ENCODE measurements around the gene CLIP3. TPM values are rescaled to one million over a fixed set of nuclear protein-coding genes. Genes with fewer than 3 reads are reported as not detected.

Gene CLIP3
- total RNA-seq, 6 experiments from 2014 or later, result 0.55 to 1.6 (median 0.94) TPM

DNA sequence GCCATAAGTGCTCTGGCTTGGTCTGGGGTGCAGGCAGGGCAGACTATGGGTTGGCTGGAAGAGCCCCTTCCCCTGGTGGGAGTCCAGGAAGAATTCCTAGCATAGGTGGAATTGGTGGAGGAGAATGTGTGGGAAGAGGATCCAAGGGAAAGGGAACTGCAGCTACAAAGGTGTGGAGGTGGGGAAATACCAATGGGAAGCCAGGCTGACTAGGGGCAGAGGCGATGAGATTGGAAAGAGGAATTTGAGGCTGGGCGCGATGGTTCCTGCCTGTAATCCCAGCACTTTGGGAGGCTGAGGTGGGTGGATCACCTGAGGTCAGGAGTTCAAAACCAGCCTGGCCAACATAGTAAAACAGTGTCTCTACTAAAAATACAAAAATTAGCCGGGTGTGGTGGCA is 42.5 kb downstream of the CLIP3 start:
- no peaks in the 10 kb centered on the region for H3K9me3 ChIP-seq
- H3K27ac ChIP-seq, result no peak overlapping the region
- TF ChIP-seq POLR2A (IDR thresholded peaks at IDR 0.05), result no peak
- TF ChIP-seq, protein P1, sequence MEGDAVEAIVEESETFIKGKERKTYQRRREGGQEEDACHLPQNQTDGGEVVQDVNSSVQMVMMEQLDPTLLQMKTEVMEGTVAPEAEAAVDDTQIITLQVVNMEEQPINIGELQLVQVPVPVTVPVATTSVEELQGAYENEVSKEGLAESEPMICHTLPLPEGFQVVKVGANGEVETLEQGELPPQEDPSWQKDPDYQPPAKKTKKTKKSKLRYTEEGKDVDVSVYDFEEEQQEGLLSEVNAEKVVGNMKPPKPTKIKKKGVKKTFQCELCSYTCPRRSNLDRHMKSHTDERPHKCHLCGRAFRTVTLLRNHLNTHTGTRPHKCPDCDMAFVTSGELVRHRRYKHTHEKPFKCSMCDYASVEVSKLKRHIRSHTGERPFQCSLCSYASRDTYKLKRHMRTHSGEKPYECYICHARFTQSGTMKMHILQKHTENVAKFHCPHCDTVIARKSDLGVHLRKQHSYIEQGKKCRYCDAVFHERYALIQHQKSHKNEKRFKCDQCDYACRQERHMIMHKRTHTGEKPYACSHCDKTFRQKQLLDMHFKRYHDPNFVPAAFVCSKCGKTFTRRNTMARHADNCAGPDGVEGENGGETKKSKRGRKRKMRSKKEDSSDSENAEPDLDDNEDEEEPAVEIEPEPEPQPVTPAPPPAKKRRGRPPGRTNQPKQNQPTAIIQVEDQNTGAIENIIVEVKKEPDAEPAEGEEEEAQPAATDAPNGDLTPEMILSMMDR (IDR thresholded peaks at IDR 0.05), result no peak
- WGBS (ENCODE audit: insufficient coverage, low coverage, low lambda C conversion rate, missing lambda C conversion rate), result 67% methylated on average over 4 of the region's 4 CpGs
- intact Hi-C loops (cut with DNase I), result no loop called here
- H3K4me3 ChIP-seq, result no peak overlapping the region
- H3K27me3 ChIP-seq, result peaks cover 0 to 5% of the 10 kb centered on the region in 2 donors
- peaks cover 0 to 5% (median 0%) of the 10 kb centered on the region in 4 donors for H3K4me1 ChIP-seq
- ATAC-seq, result no peak
- no peak for DNase-seq
- no peaks in the 10 kb centered on the region for H3K36me3 ChIP-seq

DNA sequence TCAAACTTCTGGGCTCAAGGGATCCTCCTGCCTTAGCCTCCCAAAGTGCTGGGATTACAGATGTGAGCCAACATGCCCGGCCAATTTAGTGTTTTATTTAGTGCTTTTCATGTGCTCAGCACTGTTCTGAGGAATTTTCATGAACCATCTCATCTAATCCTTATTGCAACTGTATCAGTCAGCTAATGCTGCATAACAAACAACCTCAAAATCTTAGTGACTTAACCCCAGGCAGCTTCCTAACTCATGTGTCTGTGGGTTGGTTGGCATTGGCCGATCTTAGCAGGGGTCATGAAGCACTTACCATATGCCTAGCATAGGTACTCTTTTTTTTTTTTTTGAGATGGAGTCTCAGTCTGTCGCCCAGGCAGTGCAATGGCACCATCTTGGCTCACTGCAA is 43.8 kb downstream of the CLIP3 start:
- no peaks in the 10 kb centered on the region for H3K4me1 ChIP-seq

DNA sequence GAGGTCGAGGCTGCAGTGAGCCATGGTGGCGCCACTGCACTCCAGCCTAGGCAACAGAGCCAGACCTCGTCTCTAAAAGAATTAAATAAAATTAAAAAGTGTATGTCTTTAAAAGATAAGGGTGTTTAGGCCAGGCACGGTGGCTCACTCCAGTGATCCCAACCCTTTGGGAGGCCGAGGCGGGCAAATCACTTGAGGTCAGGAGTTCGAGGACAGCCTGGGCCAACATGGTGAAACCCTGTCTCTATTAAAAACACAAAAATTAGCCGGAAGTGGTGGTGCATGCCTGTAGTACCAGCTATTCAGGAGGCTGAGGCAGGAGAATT is 45.1 kb downstream of the CLIP3 start:
- no peaks in the 10 kb centered on the region for H3K4me1 ChIP-seq
- H3K27ac ChIP-seq, result no peak overlapping the region
- no peaks in the 10 kb centered on the region for H3K36me3 ChIP-seq
- H3K27me3 ChIP-seq, result peaks cover 0 to 5% of the 10 kb centered on the region in 2 donors
- TF ChIP-seq, protein P1 (IDR thresholded peaks at IDR 0.05), result no peak
- no peak for TF ChIP-seq POLR2A (IDR thresholded peaks at IDR 0.05)
- ATAC-seq (no peak), DNase-seq (no peak)
- H3K4me3 ChIP-seq, result no peak overlapping the region
- no peaks in the 10 kb centered on the region for H3K9me3 ChIP-seq
- WGBS (ENCODE audit: insufficient coverage, low coverage, low lambda C conversion rate, missing lambda C conversion rate), result 26% methylated on average over 7 of the region's 8 CpGs
- intact Hi-C loops (cut with DNase I), result no loop called here

More for the DNA sequence above, 43.8 kb downstream of the CLIP3 start:
- Histone ChIP-seq H3K4me3 (no peak overlapping the region), H3K36me3 (no peaks in the 10 kb centered on the region), H3K9me3 (no peaks in the 10 kb centered on the region), H3K27me3 (peaks cover 0 to 5% of the 10 kb centered on the region in 2 donors), H3K27ac (no peak overlapping the region)
- TF ChIP-seq POLR2A (IDR thresholded peaks at IDR 0.05), result no peak
- TF ChIP-seq, protein P1 (IDR thresholded peaks at IDR 0.05), result no peak
- ATAC-seq, result no peak
- DNase-seq, result no peak
- intact Hi-C loops (cut with DNase I), result no loop called here
- 70% methylated on average over 3 of the region's 3 CpGs for WGBS (ENCODE audit: insufficient coverage, low coverage, low lambda C conversion rate, missing lambda C conversion rate)

DNA sequence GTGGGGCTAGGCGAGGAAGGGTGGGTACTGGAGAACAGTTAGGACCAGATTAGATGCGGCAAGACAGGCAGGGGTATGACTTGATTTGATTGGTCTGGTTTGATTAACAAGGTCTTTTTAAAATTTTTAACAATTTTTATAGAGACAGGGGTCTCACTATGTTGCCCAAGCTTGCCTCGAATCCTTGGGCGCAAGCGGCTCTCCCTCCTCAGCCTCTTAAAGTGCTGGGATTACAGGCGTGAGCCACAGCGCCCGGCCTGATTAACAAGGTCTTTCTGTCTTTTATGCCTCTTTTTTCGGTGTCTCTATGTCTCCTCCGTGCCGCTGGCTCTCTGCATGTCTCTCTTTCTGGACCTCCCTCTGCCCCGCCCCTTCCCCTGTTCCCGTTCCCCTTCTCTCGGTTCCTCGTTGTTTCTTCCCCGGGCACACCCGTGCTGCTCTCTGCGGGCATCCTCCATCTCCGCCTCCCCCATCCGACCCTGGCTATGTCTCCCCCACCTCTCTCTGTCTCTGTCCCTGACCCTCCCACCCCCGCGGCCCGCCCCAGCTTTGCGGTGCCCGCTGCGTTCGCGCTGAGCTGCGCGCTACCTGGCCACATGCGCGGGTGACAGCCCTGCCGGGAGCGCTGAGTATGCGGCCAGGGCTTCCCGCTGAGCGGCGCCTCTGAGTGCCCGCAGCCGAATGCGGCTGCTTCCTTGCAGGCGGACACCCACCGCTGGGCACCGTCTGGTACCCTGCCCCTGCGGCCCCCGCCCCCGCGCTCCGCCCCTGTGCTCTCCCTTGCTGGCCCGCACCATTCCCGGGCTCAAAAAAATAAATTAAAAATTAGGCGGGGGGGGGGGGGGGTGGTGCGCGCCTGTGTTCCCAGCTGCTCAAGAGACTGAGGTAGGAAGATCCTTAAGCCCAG is 45.8 kb downstream of the CLIP3 start:
- Histone ChIP-seq H3K27ac (no peak overlapping the region), H3K36me3 (no peaks in the 10 kb centered on the region), H3K9me3 (no peaks in the 10 kb centered on the region), H3K4me3 (peak overlapping the region in 1 of 3 donors; percentile 2), H3K27me3 (peaks cover 0 to 5% of the 10 kb centered on the region in 2 donors), H3K4me1 (no peaks in the 10 kb centered on the region)
- intact Hi-C loops (cut with DNase I), result no loop called here
- DNase-seq (no peak), ATAC-seq (peak; percentile 44 to 64 (median 52))
- no peak for TF ChIP-seq POLR2A (IDR thresholded peaks at IDR 0.05)
- TF ChIP-seq, protein P1 (IDR thresholded peaks at IDR 0.05), result no peak
- WGBS (ENCODE audit: insufficient coverage, low coverage, low lambda C conversion rate, missing lambda C conversion rate), result 6% methylated on average over 40 of the region's 54 CpGs

All from right lobe of liver (tissue), 6 donors.